B cell (primary cell): ENCODE data around the gene TNFRSF19. TPM values are rescaled to one million over a fixed set of nuclear protein-coding genes. Genes with fewer than 3 reads are reported as not detected.

Source experiments
- ATAC-seq: fragments of 200-7000 bp; cut with Tn5 transposase; one replicate; pipeline ENCODE4 v1.10.0; 2021; ENCODE audit warnings: low read depth, mild to moderate bottlenecking, moderate number of reproducible peaks, moderate library complexity
- CTCF ChIA-PET: fragments of 350-600 bp; sonication (Branson Sonifier 250); formaldehyde crosslinking; loops from one replicate; lab custom pipeline; 2021; ENCODE audit warnings: antibody characterized with exemption, inconsistent platforms; lab: Charles Lee
- POLR2A ChIA-PET: fragments of 350-600 bp; sonication (Branson Sonifier 250); formaldehyde crosslinking; loops from one replicate; lab custom pipeline; 2021; ENCODE audit warnings: antibody characterized with exemption; lab: Charles Lee
- DNase-seq: peaks from one replicate; pipeline ENCODE4 v3.0.0; 2013
- H2AFZ ChIP-seq: 2 replicates; pipeline ENCODE4 v1.6.1; 2012; ENCODE audit warnings: mild to moderate bottlenecking, low read depth, low read length; ENCODE audit not compliant: insufficient read depth, poor library complexity, severe bottlenecking
- H3K27ac ChIP-seq, 2 donors: 1 replicate in 1 of 2; 2 replicates in 1 of 2; pipeline ENCODE4 v1.5.1; 2012 to 2013; ENCODE audit warnings: low read length in 2 of 2, mild to moderate bottlenecking in 2 of 2, moderate library complexity in 1 of 2
- H3K27me3 ChIP-seq, 4 experiments: fragments of 200-600 bp in 1 of 4; sonication (generic) in 1 of 4; replicated peaks in 1 of 4; 1 replicate in 2 of 4; 2 replicates in 2 of 4; pipeline versions ENCODE4 v1.6.1 to v1.7.0; 2013 to 2016; ENCODE audit warnings: low read length in 3 of 4, mild to moderate bottlenecking in 2 of 4, mixed read lengths in 1 of 4, moderate library complexity in 1 of 4; ENCODE audit not compliant: insufficient read depth in 4 of 4, control insufficient read depth in 3 of 4; ENCODE audit errors: control extremely low read depth in 1 of 4
- H3K36me3 ChIP-seq, 2 experiments: replicated peaks in 1 of 2; 1 replicate in 1 of 2; 2 replicates in 1 of 2; pipeline versions ENCODE4 v1.6.1 to v1.7.1; 2013; ENCODE audit warnings: low read length in 1 of 2; ENCODE audit not compliant: insufficient read depth in 2 of 2, control insufficient read depth in 1 of 2; ENCODE audit errors: control extremely low read depth in 1 of 2, extremely low read depth in 1 of 2
- H3K4me1 ChIP-seq, 2 donors: fragments of 200-600 bp in 1 of 2; sonication (generic) in 1 of 2; 1 replicate in 1 of 2; 2 replicates in 1 of 2; pipeline versions ENCODE4 v1.5.1 to v1.6.1; 2013 to 2017; ENCODE audit warnings: low read length in 2 of 2; ENCODE audit not compliant: control insufficient read depth in 2 of 2, insufficient read depth in 2 of 2
- H3K4me2 ChIP-seq: replicated peaks from 2 replicates; pipeline ENCODE3; 2012; ENCODE audit warnings: mild to moderate bottlenecking, low read depth, low read length; ENCODE audit not compliant: poor library complexity, severe bottlenecking
- H3K4me3 ChIP-seq, 5 experiments: fragments of 200-600 bp in 1 of 5; sonication (generic) in 1 of 5; 1 replicate in 3 of 5; 2 replicates in 2 of 5; pipeline versions ENCODE4 v1.5.1 to v1.7.0; 2011 to 2016; ENCODE audit warnings: low read length in 4 of 5, mild to moderate bottlenecking in 4 of 5, low read depth in 2 of 5, control low read depth in 1 of 5, moderate library complexity in 1 of 5; ENCODE audit not compliant: insufficient read depth in 1 of 5; ENCODE audit errors: control extremely low read depth in 1 of 5, extremely low read depth in 1 of 5
- H3K79me2 ChIP-seq: fragments of 200-600 bp; sonication (generic); one replicate; pipeline ENCODE4 v1.6.0; 2016; ENCODE audit warnings: low read length; ENCODE audit not compliant: control insufficient read depth, insufficient read depth
- H3K9ac ChIP-seq: fragments of 200-600 bp; sonication (generic); 2 replicates; pipeline ENCODE4 v1.6.1; 2017; ENCODE audit warnings: mild to moderate bottlenecking, low read length, moderate library complexity
- H3K9me3 ChIP-seq, 3 donors: one replicate each; pipeline versions ENCODE4 v1.6.1 to v1.7.1; 2013; ENCODE audit warnings: low read length in 2 of 3; ENCODE audit not compliant: control insufficient read depth in 2 of 3, insufficient read depth in 1 of 3; ENCODE audit errors: control extremely low read depth in 1 of 3
- H4K20me1 ChIP-seq: 2 replicates; pipeline ENCODE4 v1.6.0; 2012; ENCODE audit warnings: mild to moderate bottlenecking, low read length; ENCODE audit not compliant: insufficient read depth, control insufficient read depth, poor library complexity, severe bottlenecking
- H3K27ac Mint-ChIP-seq: one replicate; pipeline ENCODE4 v1.8.0; 2021; ENCODE audit warnings: mixed read lengths
- H3K27me3 Mint-ChIP-seq: one replicate; pipeline ENCODE4 v1.8.0; 2021; ENCODE audit warnings: mixed read lengths
- H3K4me1 Mint-ChIP-seq: one replicate; pipeline ENCODE4 v1.8.0; 2021; ENCODE audit warnings: mixed read lengths
- H3K4me3 Mint-ChIP-seq: one replicate; pipeline ENCODE4 v1.8.0; 2021; ENCODE audit warnings: mixed read lengths
- H3K9me3 Mint-ChIP-seq: one replicate; pipeline ENCODE4 v1.8.0; 2022; ENCODE audit warnings: mixed read lengths; ENCODE audit not compliant: insufficient read depth
- WGBS: methylation state at CpG from one replicate; pipeline ENCODE4 v1.1.5; 2013; ENCODE audit warnings: missing lambda C conversion rate; ENCODE audit not compliant: insufficient coverage; 5-methylcytosine and 5-hydroxymethylcytosine counted together
- intact Hi-C: fragments of 100-400 bp; cut with micrococcal nuclease; formaldehyde crosslinking; loops from one replicate; pipeline ENCODE4 v1.10.0; 2022
- polyA plus RNA-seq: library from polyadenylated mRNA; depleted of rRNA; stranded (reverse); fragments of >200 nt; gene quantifications from 2 replicates; pipeline ENCODE4 v1.2.3, GENCODE V29; 2012
- total RNA-seq, 2 donors: library from RNA; stranded (reverse); fragments of 120-200 nt in 1 of 2; gene quantifications; 1 replicate in 1 of 2; 2 replicates in 1 of 2; pipeline versions ENCODE4 v1.2.3 to v1.2.4, GENCODE V29; 2013 to 2022
- TF ChIP-seq, protein P1 (sequence below): fragments of 200-600 bp; IDR thresholded peaks from one replicate; pipeline ENCODE4 v1.8.0; 2022; ENCODE audit warnings: antibody characterized with exemption, mild to moderate bottlenecking

The TNFRSF19 gene
- total and polyA plus RNA-seq, 2 donors (not counting 1 experiment from before 2014, with no cell fraction given), result 0.36 TPM; not detected in 1

DNA sequence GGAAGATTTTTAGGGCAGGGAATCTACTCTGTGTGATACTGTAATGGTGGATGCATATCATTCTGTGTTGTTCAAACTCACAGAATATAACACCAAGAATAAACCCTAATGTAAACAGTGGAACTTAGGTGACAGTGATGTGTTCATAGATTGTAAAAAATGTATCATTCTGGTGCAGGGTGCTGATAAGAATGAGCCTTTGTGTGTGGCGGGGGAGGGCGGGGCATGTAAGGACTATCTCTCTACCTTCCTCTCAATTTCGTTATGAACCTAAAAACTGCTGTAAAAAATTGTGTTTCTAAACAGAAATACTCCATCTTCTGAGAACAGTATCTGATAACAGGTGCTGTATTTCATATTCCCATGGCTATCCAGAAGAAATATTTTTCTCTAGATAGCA is 35.6 kb downstream of the TNFRSF19 start:
- Histone ChIP-seq H3K27me3 (peaks cover 0 to 4% (median 0%) of the 10 kb centered on the region in 4 experiments), H3K4me3 (no peak overlapping the region), H2AFZ (no peak overlapping the region), H4K20me1 (no peaks in the 10 kb centered on the region), H3K9me3 (no peaks in the 10 kb centered on the region), H3K27ac (no peak overlapping the region), H3K36me3 (no peaks in the 10 kb centered on the region), H3K79me2 (no peaks in the 10 kb centered on the region), H3K9ac (no peak overlapping the region), H3K4me2 (no peak overlapping the region), H3K4me1 (peaks cover 12 to 18% of the 10 kb centered on the region in 2 donors)
- Mint-ChIP-seq H3K9me3 (no peaks in the 10 kb centered on the region), H3K4me1 (peaks cover 16% of the 10 kb centered on the region), H3K27ac (no peak overlapping the region), H3K4me3 (no peak overlapping the region), H3K27me3 (peaks cover 17% of the 10 kb centered on the region)
- intact Hi-C loops, result no loop called here
- WGBS, result no CpG with 5 or more reads among the region's 3 CpGs
- DNase-seq, result no peak
- CTCF ChIA-PET, result no interaction called here
- POLR2A ChIA-PET, result no interaction called here
- ATAC-seq, result no peak
- TF ChIP-seq, protein P1, sequence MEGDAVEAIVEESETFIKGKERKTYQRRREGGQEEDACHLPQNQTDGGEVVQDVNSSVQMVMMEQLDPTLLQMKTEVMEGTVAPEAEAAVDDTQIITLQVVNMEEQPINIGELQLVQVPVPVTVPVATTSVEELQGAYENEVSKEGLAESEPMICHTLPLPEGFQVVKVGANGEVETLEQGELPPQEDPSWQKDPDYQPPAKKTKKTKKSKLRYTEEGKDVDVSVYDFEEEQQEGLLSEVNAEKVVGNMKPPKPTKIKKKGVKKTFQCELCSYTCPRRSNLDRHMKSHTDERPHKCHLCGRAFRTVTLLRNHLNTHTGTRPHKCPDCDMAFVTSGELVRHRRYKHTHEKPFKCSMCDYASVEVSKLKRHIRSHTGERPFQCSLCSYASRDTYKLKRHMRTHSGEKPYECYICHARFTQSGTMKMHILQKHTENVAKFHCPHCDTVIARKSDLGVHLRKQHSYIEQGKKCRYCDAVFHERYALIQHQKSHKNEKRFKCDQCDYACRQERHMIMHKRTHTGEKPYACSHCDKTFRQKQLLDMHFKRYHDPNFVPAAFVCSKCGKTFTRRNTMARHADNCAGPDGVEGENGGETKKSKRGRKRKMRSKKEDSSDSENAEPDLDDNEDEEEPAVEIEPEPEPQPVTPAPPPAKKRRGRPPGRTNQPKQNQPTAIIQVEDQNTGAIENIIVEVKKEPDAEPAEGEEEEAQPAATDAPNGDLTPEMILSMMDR, result no peak

- no peaks in the 10 kb centered on the region for H4K20me1 ChIP-seq
- no peak overlapping the region for H3K9ac ChIP-seq
- H3K9me3 Mint-ChIP-seq, result no peaks in the 10 kb centered on the region
- ChIA-PET CTCF (no interaction called here), POLR2A (no interaction called here)
- no peak overlapping the region for H3K4me2 ChIP-seq
- no peak overlapping the region for H2AFZ ChIP-seq
- ATAC-seq, result no peak
- peaks cover 19% of the 10 kb centered on the region for H3K4me1 Mint-ChIP-seq
- H3K27ac Mint-ChIP-seq, result no peak overlapping the region
- H3K4me1 ChIP-seq, result peaks cover 12 to 18% of the 10 kb centered on the region in 2 donors
- H3K4me3 ChIP-seq, result no peak overlapping the region
- no peaks in the 10 kb centered on the region for H3K36me3 ChIP-seq
- H3K27ac ChIP-seq, result no peak overlapping the region
- H3K27me3 ChIP-seq, result peaks cover 0 to 2% (median 0%) of the 10 kb centered on the region in 4 experiments
- DNase-seq, result no peak
- no peak overlapping the region for H3K4me3 Mint-ChIP-seq
- 86% methylated on average over 1 of the region's 3 CpGs for WGBS
- TF ChIP-seq, protein P1, result no peak
- H3K79me2 ChIP-seq, result no peaks in the 10 kb centered on the region
- H3K9me3 ChIP-seq, result no peaks in the 10 kb centered on the region
- peaks cover 10% of the 10 kb centered on the region for H3K27me3 Mint-ChIP-seq
- intact Hi-C loops, result no loop called here
These were observed 37.9 kb downstream of the TNFRSF19 start for GRCh38 chr13:23608138-23608537.
